Left ventricle myocardium inferior (tissue), 1 donor: ENCODE measurements around the gene GRK1. TPM values are rescaled to one million over a fixed set of nuclear protein-coding genes. Genes with fewer than 3 reads are reported as not detected.
"Not testable (repeated sequence)": the region's sequence is repeated elsewhere in the genome, so short reads cannot be mapped to it uniquely, and the experiment has no call there.

ENCODE experiments used
- DNase-seq: peaks from one replicate; pipeline ENCODE4 v3.0.0-alpha.2; 2020
- H3K27ac ChIP-seq: fragments of 200-600 bp; replicated peaks from 2 replicates; pipeline ENCODE4 v1.8.0; 2021
- H3K27me3 ChIP-seq: fragments of 200-600 bp; 2 replicates; pipeline ENCODE4 v1.8.0; 2021; ENCODE audit warnings: low read depth
- H3K36me3 ChIP-seq: fragments of 200-600 bp; 2 replicates; pipeline ENCODE4 v1.8.0; 2021
- H3K4me1 ChIP-seq: fragments of 200-600 bp; 2 replicates; pipeline ENCODE4 v1.8.0; 2021
- H3K4me3 ChIP-seq: fragments of 200-600 bp; 2 replicates; pipeline ENCODE4 v1.8.0; 2021; ENCODE audit warnings: mild to moderate bottlenecking, moderate library complexity
- H3K9me3 ChIP-seq: fragments of 200-600 bp; replicated peaks from 2 replicates; pipeline ENCODE4 v1.8.0; 2021
- intact Hi-C: fragments of 100-400 bp; cut with micrococcal nuclease; formaldehyde crosslinking; loops from one replicate; pipeline ENCODE4 v1.11.0; 2022
- total RNA-seq: library from RNA; stranded (reverse); fragmentation: NEBNext Ultra II Directional; extraction: Animal tissue kit (Norgen Biotek cat#: 25700); gene quantifications from one replicate; pipeline ENCODE4 v1.2.1, GENCODE V29; 2021
- TF ChIP-seq, protein P1 (sequence below): fragments of 200-600 bp; IDR thresholded peaks from 2 replicates; pipeline ENCODE4 v1.8.0; 2021; ENCODE audit warnings: antibody characterized with exemption, mild to moderate bottlenecking, borderline replicate concordance
- donor health status: DM: no; HTN: yes; CAD: no; lungs with severe emphysema.

GRK1 gene
- total RNA-seq, 1 donor from 2014 or later = 0.85 TPM

DNA sequence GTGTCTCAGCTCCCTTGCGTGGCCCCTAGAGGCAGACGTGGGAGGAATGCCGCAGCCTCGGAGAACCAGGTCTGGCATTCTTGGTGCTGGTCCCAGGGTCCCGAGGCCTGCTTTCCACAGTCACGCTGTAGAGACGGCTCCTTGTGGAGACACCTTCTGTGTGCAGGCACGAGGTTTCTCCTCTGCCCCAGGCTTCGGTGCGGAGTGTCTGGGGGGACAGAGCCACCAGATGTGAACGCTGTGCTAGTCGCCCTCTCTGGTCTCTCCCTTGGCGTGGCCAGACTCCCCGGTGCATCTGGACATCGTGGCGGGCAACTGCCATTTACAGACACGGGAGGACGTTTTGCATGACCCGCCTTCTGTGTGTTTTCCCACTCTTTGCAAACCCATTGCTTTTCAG lies 84.5 kb downstream of the GRK1 start:
- Histone ChIP-seq H3K4me1 (peaks cover 6% of the 10 kb centered on the region), H3K27ac (no peak overlapping the region), H3K4me3 (no peak overlapping the region), H3K9me3 (no peaks in the 10 kb centered on the region), H3K27me3 (peaks cover 5% of the 10 kb centered on the region), H3K36me3 (no peaks in the 10 kb centered on the region)
- no peak for DNase-seq
- TF ChIP-seq, protein P1, sequence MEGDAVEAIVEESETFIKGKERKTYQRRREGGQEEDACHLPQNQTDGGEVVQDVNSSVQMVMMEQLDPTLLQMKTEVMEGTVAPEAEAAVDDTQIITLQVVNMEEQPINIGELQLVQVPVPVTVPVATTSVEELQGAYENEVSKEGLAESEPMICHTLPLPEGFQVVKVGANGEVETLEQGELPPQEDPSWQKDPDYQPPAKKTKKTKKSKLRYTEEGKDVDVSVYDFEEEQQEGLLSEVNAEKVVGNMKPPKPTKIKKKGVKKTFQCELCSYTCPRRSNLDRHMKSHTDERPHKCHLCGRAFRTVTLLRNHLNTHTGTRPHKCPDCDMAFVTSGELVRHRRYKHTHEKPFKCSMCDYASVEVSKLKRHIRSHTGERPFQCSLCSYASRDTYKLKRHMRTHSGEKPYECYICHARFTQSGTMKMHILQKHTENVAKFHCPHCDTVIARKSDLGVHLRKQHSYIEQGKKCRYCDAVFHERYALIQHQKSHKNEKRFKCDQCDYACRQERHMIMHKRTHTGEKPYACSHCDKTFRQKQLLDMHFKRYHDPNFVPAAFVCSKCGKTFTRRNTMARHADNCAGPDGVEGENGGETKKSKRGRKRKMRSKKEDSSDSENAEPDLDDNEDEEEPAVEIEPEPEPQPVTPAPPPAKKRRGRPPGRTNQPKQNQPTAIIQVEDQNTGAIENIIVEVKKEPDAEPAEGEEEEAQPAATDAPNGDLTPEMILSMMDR = no peak
- intact Hi-C loops = no loop called here

DNA sequence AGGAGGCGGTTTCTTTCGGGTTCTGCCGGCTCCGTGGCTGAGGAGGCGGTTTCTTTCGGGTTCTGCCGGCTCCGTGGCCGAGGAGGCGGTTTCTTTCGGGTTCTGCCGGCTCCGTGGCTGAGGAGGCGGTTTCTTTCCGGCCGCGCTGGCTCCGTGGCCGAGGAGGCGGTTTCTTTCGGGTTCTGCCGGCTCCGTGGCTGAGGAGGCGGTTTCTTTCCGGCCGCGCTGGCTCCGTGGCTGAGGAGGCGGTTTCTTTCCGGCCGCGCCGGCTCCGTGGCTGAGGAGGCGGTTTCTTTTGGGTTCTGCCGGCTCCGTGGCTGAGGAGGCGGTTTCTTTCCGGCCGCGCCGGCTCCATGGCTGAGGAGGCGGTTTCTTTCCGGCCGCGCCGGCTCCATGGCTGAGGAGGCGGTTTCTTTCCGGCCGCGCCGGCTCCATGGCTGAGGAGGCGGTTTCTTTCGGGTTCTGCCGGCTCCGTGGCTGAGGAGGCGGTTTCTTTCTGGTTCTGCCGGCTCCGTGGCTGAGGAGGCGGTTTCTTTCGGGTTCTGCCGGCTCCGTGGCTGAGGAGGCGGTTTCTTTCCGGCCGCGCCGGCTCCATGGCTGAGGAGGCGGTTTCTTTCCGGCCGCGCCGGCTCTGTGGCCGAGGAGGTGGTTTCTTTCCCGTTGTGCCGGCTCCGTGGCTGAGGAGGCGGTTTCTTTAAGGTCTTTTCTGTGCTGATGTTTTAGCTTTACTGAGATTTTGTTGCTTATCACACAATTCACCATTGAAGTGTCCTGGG lies 85.4 kb downstream of the GRK1 start:
- H3K4me1 ChIP-seq, intact Hi-C loops, H3K36me3 ChIP-seq, H3K27me3 ChIP-seq, DNase-seq, H3K4me3 ChIP-seq, H3K27ac ChIP-seq, H3K9me3 ChIP-seq: not testable (repeated sequence)

DNA sequence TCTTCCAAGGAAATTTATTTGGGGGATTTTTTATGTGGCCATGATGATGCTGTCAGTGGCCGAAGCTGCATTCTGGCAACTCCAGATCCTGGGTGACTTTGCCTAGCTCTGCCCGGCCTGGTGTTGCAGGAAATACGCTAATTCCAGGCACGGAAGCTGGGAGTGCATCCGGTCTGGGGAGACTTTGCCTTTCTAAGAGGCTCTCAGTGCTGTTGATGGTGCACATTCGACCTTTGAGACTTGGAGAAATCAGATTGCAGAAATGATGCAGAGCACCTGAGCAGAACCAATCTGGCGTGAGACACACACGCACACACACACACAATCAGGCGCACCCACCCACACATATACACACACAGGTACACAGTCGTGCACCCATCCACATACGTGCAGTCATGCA lies 86.2 kb downstream of the GRK1 start:
- Histone ChIP-seq H3K4me1 (peaks cover 1% of the 10 kb centered on the region), H3K4me3 (no peak overlapping the region), H3K9me3 (no peaks in the 10 kb centered on the region), H3K36me3 (no peaks in the 10 kb centered on the region), H3K27me3 (peaks cover 5% of the 10 kb centered on the region), H3K27ac (no peak overlapping the region)
- TF ChIP-seq, protein P1 = no peak
- no peak for DNase-seq
- intact Hi-C loops = no loop called here

DNA sequence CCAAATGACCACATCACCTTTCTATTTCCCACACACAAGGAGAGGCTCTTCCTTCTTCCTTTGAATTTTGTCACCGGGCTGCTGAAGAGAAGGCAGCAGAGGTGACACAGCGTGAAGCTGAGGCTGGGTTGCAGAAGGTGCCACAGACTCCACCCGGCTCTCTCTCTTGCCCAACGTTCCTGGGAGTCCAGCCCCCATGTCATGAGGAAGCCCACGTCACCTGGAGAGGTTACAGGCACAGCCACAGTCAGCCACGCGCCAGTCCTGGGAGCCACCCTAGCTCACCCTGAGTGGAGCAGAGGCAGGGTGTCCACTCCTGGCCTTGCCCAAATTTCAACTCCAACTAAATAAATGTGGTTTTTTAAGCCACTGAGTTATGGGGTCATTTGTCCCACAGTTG lies 87.2 kb downstream of the GRK1 start:
- Histone ChIP-seq H3K27ac (no peak overlapping the region), H3K4me1 (peaks cover 10% of the 10 kb centered on the region), H3K4me3 (no peak overlapping the region), H3K36me3 (no peaks in the 10 kb centered on the region), H3K9me3 (no peaks in the 10 kb centered on the region), H3K27me3 (peaks cover 5% of the 10 kb centered on the region)
- no peak for DNase-seq
- intact Hi-C loops = no loop called here
- TF ChIP-seq, protein P1 = no peak

DNA sequence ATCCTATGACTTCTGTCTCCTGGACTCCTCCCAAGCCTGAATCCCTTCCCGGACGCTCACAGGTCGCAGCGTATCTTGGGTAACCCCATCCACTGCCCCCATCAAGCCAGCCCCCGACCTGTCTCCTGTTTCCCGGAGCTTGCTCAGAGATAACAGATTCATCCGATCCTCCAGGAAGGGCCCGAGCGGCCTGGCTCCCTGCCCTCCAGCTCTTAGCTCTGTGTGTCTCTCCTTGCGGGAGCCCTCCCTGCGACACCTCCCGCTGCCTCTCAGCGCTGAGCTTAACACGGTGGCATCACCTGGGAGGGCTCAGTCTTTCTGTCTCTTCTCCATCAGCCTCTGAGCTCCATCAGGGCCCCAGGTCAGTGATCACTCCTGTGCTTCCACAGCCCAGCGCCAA lies 87.7 kb downstream of the GRK1 start:
- no peaks in the 10 kb centered on the region for H3K36me3 ChIP-seq
- peaks cover 5% of the 10 kb centered on the region for H3K27me3 ChIP-seq
- no peak overlapping the region for H3K4me3 ChIP-seq
- no peak overlapping the region for H3K27ac ChIP-seq
- intact Hi-C loops = no loop called here
- no peaks in the 10 kb centered on the region for H3K9me3 ChIP-seq
- TF ChIP-seq, protein P1 = no peak
- peaks cover 14% of the 10 kb centered on the region for H3K4me1 ChIP-seq
- DNase-seq = no peak

DNA sequence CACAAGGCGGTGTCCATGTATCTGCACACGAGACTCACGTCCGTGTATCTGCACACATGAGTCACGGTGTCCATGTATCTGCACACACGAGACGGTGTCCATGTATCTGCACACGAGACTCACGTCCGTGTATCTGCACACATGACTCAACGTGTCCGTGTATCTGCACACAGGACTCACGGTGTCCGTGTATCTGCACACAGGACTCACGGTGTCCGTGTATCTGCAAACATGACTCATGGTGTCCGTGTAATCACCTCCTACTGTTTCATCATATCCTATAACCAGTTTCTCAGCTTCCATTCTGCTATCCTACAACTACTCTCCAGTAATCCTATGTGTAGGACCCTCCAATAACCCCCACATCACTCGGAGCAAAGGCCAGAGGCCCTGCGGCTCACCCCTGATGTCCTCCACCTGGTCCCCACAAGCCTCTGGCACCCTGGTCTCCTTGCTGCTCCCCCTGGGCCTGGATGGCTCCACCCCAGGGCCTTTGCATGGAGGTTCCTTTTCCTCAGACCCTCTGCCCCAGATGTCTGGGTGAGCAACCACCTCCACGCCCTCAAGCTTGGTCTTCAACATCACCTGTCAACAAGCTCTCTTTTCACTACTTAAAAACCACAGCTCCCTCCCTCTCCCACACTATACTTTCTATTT lies 89.5 kb downstream of the GRK1 start:
- peaks cover 22% of the 10 kb centered on the region for H3K4me1 ChIP-seq
- intact Hi-C loops = no loop called here
- H3K4me3 ChIP-seq = no peak overlapping the region
- no peak for DNase-seq
- peaks cover 5% of the 10 kb centered on the region for H3K27me3 ChIP-seq
- TF ChIP-seq, protein P1 = no peak
- H3K27ac ChIP-seq = no peak overlapping the region
- no peaks in the 10 kb centered on the region for H3K36me3 ChIP-seq
- no peaks in the 10 kb centered on the region for H3K9me3 ChIP-seq
